Lower leg skin (tissue), 3 donors: ENCODE results near the gene KCNJ16.

Source experiments
- CTCF ChIP-seq, 3 donors: fragments of 450-650 bp; IDR thresholded peaks; one replicate each; pipeline ENCODE4 v1.5.1; 2016; ENCODE audit warnings: antibody characterized with exemption in 3 of 3, mild to moderate bottlenecking in 3 of 3, moderate library complexity in 2 of 3
- POLR2A ChIP-seq, 2 donors: fragments of 450-650 bp; IDR thresholded peaks; one replicate each; pipeline ENCODE4 v1.6.1; 2016 to 2017; ENCODE audit warnings: antibody characterized with exemption in 2 of 2, mild to moderate bottlenecking in 1 of 2, moderate library complexity in 1 of 2

GRCh38 chr17:70041061-70041460, 34.0 kb upstream of the KCNJ16 start:
- TF ChIP-seq CTCF (IDR thresholded peaks at IDR 0.05) (no peak), POLR2A (IDR thresholded peaks at IDR 0.05) (no peak)
